Measurements from ENCODE around the gene MDH2. TPM values are rescaled to one million over a fixed set of nuclear protein-coding genes. Genes with fewer than 3 reads are reported as not detected.

MDH2 gene
- total and polyA plus RNA-seq, 2 of the 4 experiments (the other 2 are of a cell fraction), result 55.4 to 206 TPM

DNA sequence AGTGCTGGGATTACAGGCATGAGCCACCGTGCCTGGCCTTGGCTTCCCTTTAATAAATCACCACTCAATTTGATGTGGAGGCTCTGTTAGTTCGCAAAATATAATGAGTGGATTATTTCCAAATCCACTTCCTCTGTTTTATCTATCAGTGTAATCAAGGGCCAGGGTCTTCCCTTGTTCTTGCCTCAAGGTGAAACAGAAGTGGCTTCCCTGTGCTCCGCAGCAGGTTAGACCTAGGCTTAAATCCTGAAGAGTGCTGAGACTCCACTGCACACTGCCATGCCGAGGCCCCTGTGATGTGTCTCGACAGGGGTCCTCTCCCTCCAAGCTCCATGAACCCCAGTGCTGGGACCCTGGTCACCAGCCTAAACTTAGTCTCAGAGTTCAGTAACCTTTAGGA, 59.0 kb downstream of the MDH2 start:
- Histone ChIP-seq H3K36me3 (ENCODE audit: control insufficient read depth, insufficient read depth, low read length) (no peaks in the 10 kb centered on the region), H2AK5ac (ENCODE audit: low read depth, low read length) (no peak overlapping the region), H3K9ac (ENCODE audit: low read depth, low read length) (no peak overlapping the region), H4K20me1 (ENCODE audit: insufficient read depth, low read length) (no peaks in the 10 kb centered on the region), H2BK20ac (ENCODE audit: low read depth, low read length) (no peak overlapping the region), H3K18ac (ENCODE audit: low read depth, low read length) (no peak overlapping the region), H3K4ac (ENCODE audit: low read depth, low read length) (no peak overlapping the region), H3K4me3 (ENCODE audit: insufficient read depth, low read depth, low read length) (no peak overlapping the region), H3K4me1 (ENCODE audit: control insufficient read depth, insufficient read depth, low read length) (peaks cover 1% of the 10 kb centered on the region; the same call in 1 of the 2 replicates), H3K79me1 (ENCODE audit: low read depth in 1 of 2, low read length in 2 of 2) (no peaks in the 10 kb centered on the region), H3K23ac (ENCODE audit: low read depth, low read length) (no peak overlapping the region), H3K14ac (replicated peaks; ENCODE audit: low read depth, low read length) (no peak overlapping the region), H2AK9ac (replicated peaks; ENCODE audit: low read depth, low read length, poor library complexity) (no peak overlapping the region), H2BK5ac (ENCODE audit: low read depth, low read length, poor library complexity, severe bottlenecking) (no peak overlapping the region), H3K9me3 (ENCODE audit: control insufficient read depth, insufficient read depth, low read length) (no peaks in the 10 kb centered on the region), H2BK120ac (ENCODE audit: low read depth, low read length) (no peak overlapping the region), H2AFZ (replicated peaks; ENCODE audit: low read length, poor library complexity) (no peak overlapping the region), H4K5ac (ENCODE audit: low read depth, low read length) (no peak overlapping the region), H3K56ac (ENCODE audit: extremely low read depth, insufficient read depth, low read length) (no peak overlapping the region), H4K91ac (ENCODE audit: insufficient read depth, low read depth, low read length) (no peak overlapping the region), H3K27ac (ENCODE audit: insufficient read depth, low read length) (no peak overlapping the region), H3K4me2 (ENCODE audit: low read depth, low read length) (no peak overlapping the region), H3K9me1 (ENCODE audit: insufficient read depth, low read length) (peaks cover 3% of the 10 kb centered on the region; the same call in 1 of the 2 replicates), H2BK15ac (ENCODE audit: low read depth, low read length) (no peak overlapping the region), H3K27me3 (ENCODE audit: control insufficient read depth, insufficient read depth, low read length) (no peaks in the 10 kb centered on the region), H4K8ac (ENCODE audit: low read depth in 2 of 2, low read length in 2 of 2) (no peak overlapping the region)
- dilution Hi-C loops (cut with HindIII; ENCODE audit: low sequenced_read_pairs, unreplicated experiment), result no loop called here
- TF ChIP-seq MAFK (IDR thresholded peaks at IDR 0.05; ENCODE audit: low read depth, low read length) (no peak), CHD1 (IDR thresholded peaks at IDR 0.05; ENCODE audit: low read depth, low read length) (no peak), FOS (IDR thresholded peaks at IDR 0.05; ENCODE audit: low read depth, low read length) (no peak), SMC3 (IDR thresholded peaks at IDR 0.05; ENCODE audit: low read depth, low read length) (no peak), BHLHE40 (IDR thresholded peaks at IDR 0.05; ENCODE audit: low read depth, low read length) (no peak), MAZ (IDR thresholded peaks at IDR 0.05; ENCODE audit: borderline replicate concordance, low read depth, low read length) (no peak), RCOR1 (IDR thresholded peaks at IDR 0.05; ENCODE audit: insufficient replicate concordance, low read length) (no peak), RFX5 (IDR thresholded peaks at IDR 0.05; ENCODE audit: low read depth, low read length) (no peak), MXI1 (IDR thresholded peaks at IDR 0.05; ENCODE audit: borderline replicate concordance, low read depth, low read length) (no peak), CEBPB (IDR thresholded peaks at IDR 0.05; ENCODE audit: low read depth, low read length) (no peak), RAD21 (IDR thresholded peaks at IDR 0.05; ENCODE audit: low read length) (no peak), NFE2L2 (IDR thresholded peaks at IDR 0.05; ENCODE audit: low read depth, low read length) (no peak)
- TF ChIP-seq, protein P1, sequence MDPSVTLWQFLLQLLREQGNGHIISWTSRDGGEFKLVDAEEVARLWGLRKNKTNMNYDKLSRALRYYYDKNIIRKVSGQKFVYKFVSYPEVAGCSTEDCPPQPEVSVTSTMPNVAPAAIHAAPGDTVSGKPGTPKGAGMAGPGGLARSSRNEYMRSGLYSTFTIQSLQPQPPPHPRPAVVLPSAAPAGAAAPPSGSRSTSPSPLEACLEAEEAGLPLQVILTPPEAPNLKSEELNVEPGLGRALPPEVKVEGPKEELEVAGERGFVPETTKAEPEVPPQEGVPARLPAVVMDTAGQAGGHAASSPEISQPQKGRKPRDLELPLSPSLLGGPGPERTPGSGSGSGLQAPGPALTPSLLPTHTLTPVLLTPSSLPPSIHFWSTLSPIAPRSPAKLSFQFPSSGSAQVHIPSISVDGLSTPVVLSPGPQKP (IDR thresholded peaks at IDR 0.05; ENCODE audit: borderline replicate concordance, low read depth, low read length), result no peak
- TF ChIP-seq, protein P2, sequence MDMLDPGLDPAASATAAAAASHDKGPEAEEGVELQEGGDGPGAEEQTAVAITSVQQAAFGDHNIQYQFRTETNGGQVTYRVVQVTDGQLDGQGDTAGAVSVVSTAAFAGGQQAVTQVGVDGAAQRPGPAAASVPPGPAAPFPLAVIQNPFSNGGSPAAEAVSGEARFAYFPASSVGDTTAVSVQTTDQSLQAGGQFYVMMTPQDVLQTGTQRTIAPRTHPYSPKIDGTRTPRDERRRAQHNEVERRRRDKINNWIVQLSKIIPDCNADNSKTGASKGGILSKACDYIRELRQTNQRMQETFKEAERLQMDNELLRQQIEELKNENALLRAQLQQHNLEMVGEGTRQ (IDR thresholded peaks at IDR 0.05; ENCODE audit: low read depth, low read length), result no peak
- BruUV-seq (replicated peaks), result no TSS peak
- ChIA-PET POLR2A (ENCODE audit: unreplicated experiment) (no interaction called here), CTCF (no interaction called here)
- WGBS, 2 experiments (ENCODE audit: extremely low coverage in 2 of 2, insufficient read length in 1 of 2), result 100% methylated on average over 2 of the region's 5 CpGs; no CpG with 5 or more reads in 1 of the 2 experiments
- intact Hi-C loops (cut with micrococcal nuclease), result no loop called here
- in situ Hi-C loops (cut with MboI; ENCODE audit: low sequenced_read_pairs), result no loop called here
- no peak for ATAC-seq (ENCODE audit: low read depth)
- DNase-seq, result no peak
